GM12864 (cell line): ENCODE data around the gene PCSK2.
"Not testable (repeated sequence)": the region's sequence is repeated elsewhere in the genome, so short reads cannot be mapped to it uniquely, and the experiment has no call there.

ENCODE experiments used
- DNase-seq: peaks from one replicate; pipeline ENCODE4 v3.0.0-alpha.2; 2011; ENCODE audit warnings: low read depth
- H3K4me3 ChIP-seq: 2 replicates; pipeline ENCODE4 v1.5.1; 2011; ENCODE audit warnings: mild to moderate bottlenecking, low read depth, low read length, control low read depth
- CTCF ChIP-seq: IDR thresholded peaks from 2 replicates; pipeline ENCODE4 v1.5.1; 2011; ENCODE audit warnings: low read depth, mild to moderate bottlenecking, moderate library complexity, low read length, control low read depth, inconsistent platforms; ENCODE audit errors: missing control alignments

The PCSK2 gene

DNA sequence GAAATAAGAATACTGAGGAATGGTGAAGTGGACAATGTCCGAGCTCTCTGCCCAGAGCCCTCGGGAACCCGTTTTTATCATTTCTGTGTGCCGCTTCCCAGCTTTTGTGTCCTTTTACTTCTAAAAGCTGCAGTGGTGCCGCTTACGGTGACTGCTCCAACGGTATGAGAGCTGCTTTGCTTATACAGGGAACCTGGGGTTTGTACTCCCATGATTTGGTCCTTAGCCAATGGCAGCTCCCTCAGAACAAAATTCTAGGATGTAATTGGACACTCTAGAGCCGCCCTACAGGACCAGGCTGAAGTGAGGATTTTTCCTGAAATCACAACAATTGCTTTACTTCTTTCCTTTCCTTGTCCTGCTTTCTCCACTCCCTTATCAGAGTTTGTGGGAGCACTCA is 24.2 kb upstream of the PCSK2 start:
- no peak overlapping the region for H3K4me3 ChIP-seq
- TF ChIP-seq CTCF = no peak
- DNase-seq = no peak

GRCh38 chr20:17205084-17205813 is 21.6 kb upstream of the PCSK2 start:
- no peak overlapping the region for H3K4me3 ChIP-seq
- no peak for DNase-seq
- TF ChIP-seq CTCF = no peak

DNA sequence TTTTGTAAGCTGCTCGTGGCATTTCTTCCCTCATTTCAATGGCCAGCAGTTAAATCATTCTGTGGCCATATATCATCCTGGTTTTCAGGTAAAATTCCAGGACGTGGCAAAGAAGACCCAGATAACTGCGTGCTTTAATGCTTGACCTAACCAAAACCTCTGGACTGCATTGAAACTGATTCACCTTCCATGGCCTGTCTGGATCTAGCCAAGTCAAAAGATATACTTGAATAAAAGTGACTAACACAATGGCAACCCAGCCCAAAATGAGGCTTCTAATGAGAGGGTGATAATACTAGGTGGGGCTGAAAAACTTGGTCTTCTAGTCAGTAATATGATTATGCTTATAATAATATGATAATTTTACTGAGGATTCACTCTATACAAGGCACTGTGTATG is 16.5 kb upstream of the PCSK2 start:
- TF ChIP-seq CTCF = no peak
- no peak overlapping the region for H3K4me3 ChIP-seq
- no peak for DNase-seq

DNA sequence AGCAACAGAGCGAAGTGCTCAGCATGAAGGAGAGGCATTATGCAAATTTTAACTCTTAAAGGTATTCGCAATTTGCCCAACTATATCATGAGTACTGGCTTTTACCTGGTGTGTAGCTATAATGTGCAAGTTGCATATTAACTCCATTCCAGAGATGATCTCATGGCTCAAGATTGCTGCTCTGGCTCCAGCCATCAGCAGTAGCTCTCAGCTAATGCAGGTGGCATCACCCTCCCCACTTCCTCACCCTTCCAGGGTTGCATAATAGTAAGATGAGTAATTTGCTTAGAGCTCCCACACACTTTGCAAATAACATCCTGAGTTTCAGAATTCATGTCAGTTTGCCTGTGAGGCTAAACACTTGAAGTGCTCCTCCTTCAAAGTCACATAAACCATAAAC is 15.9 kb upstream of the PCSK2 start:
- no peak for TF ChIP-seq CTCF
- no peak for DNase-seq
- no peak overlapping the region for H3K4me3 ChIP-seq

- DNase-seq = no peak
- no peak for TF ChIP-seq CTCF
- H3K4me3 ChIP-seq = no peak overlapping the region
Observed at GRCh38 chr20:17215167-17215566, 11.7 kb upstream of the PCSK2 start.

DNA sequence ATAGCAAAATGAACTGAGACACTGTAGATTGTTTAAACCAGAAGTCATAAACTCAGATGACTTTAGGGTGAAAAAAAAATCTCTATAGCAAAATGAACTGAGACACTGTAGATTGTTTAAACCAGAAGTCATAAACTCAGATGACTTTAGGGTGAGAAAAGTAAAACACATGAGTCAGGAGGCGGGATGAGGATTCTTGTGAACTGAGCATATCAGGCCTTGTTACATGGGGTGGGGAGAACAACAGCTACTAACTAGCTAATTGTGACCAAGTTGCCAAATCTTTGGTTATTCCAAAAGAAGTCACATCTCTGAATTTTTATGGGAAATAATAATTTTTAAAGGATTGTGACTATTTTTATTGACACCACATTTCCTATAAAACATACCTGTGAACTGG is 7.0 kb upstream of the PCSK2 start:
- not testable (repeated sequence) for H3K4me3 ChIP-seq, DNase-seq

DNA sequence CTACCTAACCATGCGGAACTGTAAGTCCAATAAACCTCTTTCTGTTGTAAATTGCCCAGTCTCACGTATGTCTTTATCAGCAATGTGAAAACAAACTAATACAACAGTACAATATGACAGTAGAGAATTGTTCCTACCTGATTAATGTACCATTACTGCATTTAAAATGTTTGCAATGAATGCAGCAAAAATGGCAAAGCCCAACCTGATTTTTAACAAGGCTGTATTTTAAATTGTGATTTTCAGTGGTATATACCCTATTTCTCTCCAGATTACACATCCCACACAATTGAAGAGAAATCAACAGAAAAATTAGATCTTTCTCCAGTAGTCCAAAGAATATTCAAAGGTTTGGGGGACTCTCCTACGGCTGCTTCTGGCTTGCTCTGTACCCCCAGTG is 3.3 kb upstream of the PCSK2 start:
- H3K4me3 ChIP-seq = no peak overlapping the region
- no peak for DNase-seq
- no peak for TF ChIP-seq CTCF
